Hepatocyte (in vitro differentiated cells): ENCODE data around the gene PACRG. TPM values are rescaled to one million over a fixed set of nuclear protein-coding genes. Genes with fewer than 3 reads are reported as not detected.

Experiments
- DNase-seq: peaks from one replicate; pipeline ENCODE4 v3.0.0-alpha.2; 2016; ENCODE audit warnings: low spot score
- H2AFZ ChIP-seq: fragments of 200-600 bp; sonication (generic); 2 replicates; pipeline ENCODE4 v1.6.0; 2016; ENCODE audit warnings: antibody characterized with exemption, mild to moderate bottlenecking
- H3K27ac ChIP-seq: fragments of 200-600 bp; sonication (generic); 2 replicates; pipeline ENCODE4 v1.5.1; 2016; ENCODE audit warnings: mild to moderate bottlenecking
- H3K27me3 ChIP-seq: fragments of 200-600 bp; sonication (generic); 2 replicates; pipeline ENCODE4 v1.6.1; 2016
- H3K36me3 ChIP-seq: fragments of 200-600 bp; sonication (generic); replicated peaks from 2 replicates; pipeline ENCODE4 v1.5.1; 2016; ENCODE audit warnings: low read depth; ENCODE audit not compliant: insufficient read depth
- H3K4me1 ChIP-seq: fragments of 200-600 bp; sonication (generic); 2 replicates; pipeline ENCODE4 v1.5.1; 2016; ENCODE audit warnings: mild to moderate bottlenecking, moderate library complexity; ENCODE audit not compliant: insufficient read depth
- H3K4me2 ChIP-seq: fragments of 200-600 bp; sonication (generic); 2 replicates; pipeline ENCODE4 v1.6.0; 2016
- H3K4me3 ChIP-seq: fragments of 200-600 bp; sonication (generic); 2 replicates; pipeline ENCODE4 v1.5.1; 2016; ENCODE audit warnings: mild to moderate bottlenecking
- H3K79me2 ChIP-seq: fragments of 200-600 bp; sonication (generic); 2 replicates; pipeline ENCODE4 v1.6.0; 2017; ENCODE audit warnings: mild to moderate bottlenecking
- H3K9me2 ChIP-seq: fragments of 200-600 bp; sonication (generic); replicated peaks from 2 replicates; pipeline ENCODE4 v1.6.0; 2017; ENCODE audit warnings: mild to moderate bottlenecking; ENCODE audit not compliant: insufficient read depth
- H3K9me3 ChIP-seq: fragments of 200-600 bp; sonication (generic); 2 replicates; pipeline ENCODE4 v1.5.1; 2016; ENCODE audit warnings: low read depth, mild to moderate bottlenecking
- H4K20me1 ChIP-seq: fragments of 200-600 bp; sonication (generic); 2 replicates; pipeline ENCODE4 v1.6.0; 2016; ENCODE audit warnings: mild to moderate bottlenecking; ENCODE audit not compliant: insufficient read depth, poor library complexity, severe bottlenecking
- EZH2 ChIP-seq: fragments of 200-600 bp; sonication (generic); IDR thresholded peaks from 2 replicates; pipeline ENCODE4 v1.6.1; 2016; ENCODE audit warnings: antibody characterized with exemption, mild to moderate bottlenecking, borderline replicate concordance
- EZH2phosphoT487 ChIP-seq: fragments of 200-600 bp; sonication (generic); IDR thresholded peaks from one replicate; pipeline ENCODE4 v1.6.1; 2018; ENCODE audit warnings: antibody characterized with exemption, mild to moderate bottlenecking, low read depth, moderate library complexity; ENCODE audit not compliant: unreplicated experiment, severe bottlenecking
- WGBS: methylation state at CpG from one replicate; pipeline ENCODE4 v1.1.6; 2016; ENCODE audit warnings: low lambda C conversion rate; ENCODE audit errors: missing lambda C conversion rate; 5-methylcytosine and 5-hydroxymethylcytosine counted together
- polyA plus RNA-seq: library from polyadenylated mRNA; unstranded; fragments of >200 nt; fragmentation: Nextera tagmentation; extraction: Ambion mirVana; gene quantifications from 2 replicates; pipeline ENCODE4 v1.2.1, GENCODE V29; 2016
- total RNA-seq: library from RNA; depleted of rRNA; stranded (reverse); fragments of >200 nt; gene quantifications from 2 replicates; pipeline ENCODE4 v1.2.3, GENCODE V29; 2014
- TF ChIP-seq, protein P1 (sequence below): fragments of 200-600 bp; sonication (generic); IDR thresholded peaks from 2 replicates; pipeline ENCODE4 v1.5.1; 2016; ENCODE audit warnings: antibody characterized with exemption, mild to moderate bottlenecking; ENCODE audit not compliant: poor library complexity

PACRG gene
- total and polyA plus RNA-seq, 2 experiments from 2014 or later: 0.91 to 2.6 TPM

DNA sequence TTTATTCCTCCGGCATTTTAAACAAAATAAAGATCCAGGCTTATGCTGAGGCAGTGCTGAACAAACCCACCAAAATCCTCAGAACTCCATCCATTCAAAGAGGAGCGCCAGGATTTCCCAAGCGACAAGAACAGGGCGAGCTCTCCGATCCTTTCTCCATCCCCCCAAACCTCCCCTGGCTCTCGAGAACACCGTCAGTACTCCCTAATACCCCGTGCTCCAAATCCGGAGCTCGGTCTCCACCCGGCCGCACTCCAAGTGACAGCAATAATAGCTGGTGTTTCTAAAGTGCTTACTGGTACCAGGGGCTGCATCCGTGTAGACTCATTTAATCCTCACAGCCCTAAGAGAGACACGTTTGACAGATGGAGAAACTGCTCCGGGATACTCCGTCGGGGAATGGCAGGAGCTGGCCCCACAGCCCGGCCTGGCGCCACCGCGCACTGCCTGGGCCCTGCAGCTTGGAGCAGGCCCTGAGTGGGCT lies 409.7 kb downstream of the PACRG start:
- DNase-seq: no peak

DNA sequence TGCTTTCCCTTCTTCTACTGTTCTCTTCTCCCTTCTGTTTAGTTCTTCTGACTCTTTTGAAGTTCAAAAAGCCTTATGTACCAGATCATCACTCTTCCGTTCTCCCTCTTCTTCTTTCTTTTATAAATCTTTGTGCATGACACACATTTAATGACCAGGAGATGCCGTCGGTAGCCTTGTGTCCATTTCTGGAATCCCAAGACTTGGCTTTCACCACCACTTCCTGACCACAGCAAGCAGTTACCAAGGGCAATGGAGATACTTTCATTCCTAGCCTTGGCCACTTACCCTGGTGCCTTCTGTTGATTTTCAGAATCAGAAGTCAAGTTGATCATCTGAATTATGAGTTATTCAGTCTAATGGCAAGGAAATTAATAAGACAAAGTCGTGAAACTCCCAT lies 418.3 kb downstream of the PACRG start:
- Histone ChIP-seq H2AFZ (no peak overlapping the region), H3K79me2 (no peaks in the 10 kb centered on the region), H3K36me3 (no peaks in the 10 kb centered on the region), H3K27me3 (no peaks in the 10 kb centered on the region), H3K4me2 (no peak overlapping the region), H4K20me1 (no peaks in the 10 kb centered on the region), H3K9me2 (no peaks in the 10 kb centered on the region), H3K27ac (no peak overlapping the region), H3K4me3 (no peak overlapping the region), H3K9me3 (no peaks in the 10 kb centered on the region), H3K4me1 (no peaks in the 10 kb centered on the region)
- DNase-seq: no peak
- TF ChIP-seq, protein P1, sequence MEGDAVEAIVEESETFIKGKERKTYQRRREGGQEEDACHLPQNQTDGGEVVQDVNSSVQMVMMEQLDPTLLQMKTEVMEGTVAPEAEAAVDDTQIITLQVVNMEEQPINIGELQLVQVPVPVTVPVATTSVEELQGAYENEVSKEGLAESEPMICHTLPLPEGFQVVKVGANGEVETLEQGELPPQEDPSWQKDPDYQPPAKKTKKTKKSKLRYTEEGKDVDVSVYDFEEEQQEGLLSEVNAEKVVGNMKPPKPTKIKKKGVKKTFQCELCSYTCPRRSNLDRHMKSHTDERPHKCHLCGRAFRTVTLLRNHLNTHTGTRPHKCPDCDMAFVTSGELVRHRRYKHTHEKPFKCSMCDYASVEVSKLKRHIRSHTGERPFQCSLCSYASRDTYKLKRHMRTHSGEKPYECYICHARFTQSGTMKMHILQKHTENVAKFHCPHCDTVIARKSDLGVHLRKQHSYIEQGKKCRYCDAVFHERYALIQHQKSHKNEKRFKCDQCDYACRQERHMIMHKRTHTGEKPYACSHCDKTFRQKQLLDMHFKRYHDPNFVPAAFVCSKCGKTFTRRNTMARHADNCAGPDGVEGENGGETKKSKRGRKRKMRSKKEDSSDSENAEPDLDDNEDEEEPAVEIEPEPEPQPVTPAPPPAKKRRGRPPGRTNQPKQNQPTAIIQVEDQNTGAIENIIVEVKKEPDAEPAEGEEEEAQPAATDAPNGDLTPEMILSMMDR: no peak
- TF ChIP-seq EZH2 (no peak), EZH2phosphoT487 (no peak)
- 88% methylated on average over 4 of the region's 4 CpGs for WGBS

More for the DNA sequence above, 409.7 kb downstream of the PACRG start:
- Histone ChIP-seq H3K9me3 (no peaks in the 10 kb centered on the region), H3K4me3 (no peak overlapping the region), H4K20me1 (no peaks in the 10 kb centered on the region), H3K27me3 (no peaks in the 10 kb centered on the region), H3K79me2 (no peaks in the 10 kb centered on the region), H2AFZ (no peak overlapping the region), H3K36me3 (no peaks in the 10 kb centered on the region), H3K4me2 (no peak overlapping the region), H3K27ac (no peak overlapping the region), H3K9me2 (no peaks in the 10 kb centered on the region), H3K4me1 (no peaks in the 10 kb centered on the region)
- WGBS: 97% methylated on average over 21 of the region's 21 CpGs
- TF ChIP-seq EZH2phosphoT487: no peak
- TF ChIP-seq, protein P1: no peak
- TF ChIP-seq EZH2: no peak

GRCh38 chr6:163147994-163148393 lies 420.2 kb downstream of the PACRG start:
- Histone ChIP-seq H4K20me1 (no peaks in the 10 kb centered on the region), H3K27me3 (no peaks in the 10 kb centered on the region), H3K9me3 (no peaks in the 10 kb centered on the region), H3K4me2 (no peak overlapping the region), H3K27ac (no peak overlapping the region), H3K9me2 (no peaks in the 10 kb centered on the region), H3K4me3 (no peak overlapping the region), H3K79me2 (no peaks in the 10 kb centered on the region), H2AFZ (no peak overlapping the region), H3K36me3 (no peaks in the 10 kb centered on the region), H3K4me1 (no peaks in the 10 kb centered on the region)
- 67% methylated on average over 4 of the region's 4 CpGs for WGBS
- TF ChIP-seq EZH2: no peak
- TF ChIP-seq, protein P1: no peak
- TF ChIP-seq EZH2phosphoT487: no peak
- DNase-seq: no peak
